ENCODE data around the gene NUDT8. TPM values are rescaled to one million over a fixed set of nuclear protein-coding genes. Genes with fewer than 3 reads are reported as not detected.

Gene NUDT8
- total RNA-seq, 4 donors from 2014 or later, result 6.2 to 23.7 (median 9.6) TPM

DNA sequence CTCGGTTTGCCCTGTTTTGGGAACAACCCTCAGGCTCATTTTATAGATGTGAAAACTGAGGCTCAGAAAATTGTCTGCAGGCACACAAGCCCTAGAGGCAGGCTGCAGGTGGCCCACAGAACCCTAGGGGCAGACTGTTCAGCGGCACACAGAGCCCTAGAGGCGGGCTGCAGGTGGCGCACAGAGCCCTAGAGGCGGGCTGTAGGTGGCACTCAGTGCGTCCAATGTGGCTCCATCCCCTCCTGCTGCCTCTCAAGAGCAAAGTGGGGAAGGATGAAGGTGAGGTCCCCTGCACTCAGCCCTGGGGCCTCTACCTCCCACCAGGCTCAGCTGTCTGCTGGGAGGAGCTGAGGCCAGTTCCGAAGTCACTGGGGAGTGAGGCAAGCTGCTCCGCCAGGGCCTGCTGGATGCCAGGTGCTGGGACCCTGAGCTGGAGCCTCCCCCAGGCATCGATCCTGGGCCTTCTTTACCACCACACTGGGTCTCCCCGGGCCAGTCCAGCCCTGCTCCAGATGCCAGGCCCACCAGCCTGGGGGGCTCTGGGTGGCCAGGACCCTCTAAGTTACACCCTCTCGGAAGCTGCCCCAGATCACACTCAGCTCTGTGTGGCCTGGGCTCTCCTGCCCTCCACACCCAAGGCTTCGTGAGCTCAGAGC is 18.5 kb upstream of the NUDT8 start:
- no peak for TF ChIP-seq CTCF (IDR thresholded peaks at IDR 0.05; ENCODE audit: low read depth)

DNA sequence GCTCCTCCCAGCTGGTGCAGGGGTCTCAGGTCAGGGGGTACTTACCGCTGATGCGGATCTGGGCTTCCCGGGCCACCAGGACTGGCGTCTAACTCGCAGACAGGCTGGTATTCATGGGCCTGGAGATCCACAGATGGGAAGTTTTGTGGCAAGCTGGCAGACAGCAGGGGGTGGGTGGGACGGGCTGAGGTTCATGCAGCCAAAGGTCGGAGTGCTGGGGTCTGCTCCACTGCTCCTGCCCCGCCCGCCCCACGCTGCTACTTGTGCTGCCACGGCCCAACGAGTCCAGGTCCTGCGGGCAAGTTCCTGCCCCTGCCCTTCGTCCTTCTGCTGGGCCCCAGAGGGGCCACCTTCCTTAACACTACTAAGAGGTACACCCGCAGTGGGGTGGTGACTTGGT is 17.7 kb upstream of the NUDT8 start:
- TF ChIP-seq CTCF (IDR thresholded peaks at IDR 0.05; ENCODE audit: low read depth), result no peak

GRCh38 chr11:67646535-67647336 is 17.0 kb upstream of the NUDT8 start:
- no peak for TF ChIP-seq CTCF (IDR thresholded peaks at IDR 0.05; ENCODE audit: low read depth)

GRCh38 chr11:67645521-67646461 is 16.1 kb upstream of the NUDT8 start:
- no peak for TF ChIP-seq CTCF (IDR thresholded peaks at IDR 0.05; ENCODE audit: low read depth)

- TF ChIP-seq CTCF (IDR thresholded peaks at IDR 0.05; ENCODE audit: low read depth), result no peak
Measured at GRCh38 chr11:67644472-67645418, 15.0 kb upstream of the NUDT8 start.

GRCh38 chr11:67644042-67644441 is 14.3 kb upstream of the NUDT8 start:
- no peak for TF ChIP-seq CTCF (IDR thresholded peaks at IDR 0.05; ENCODE audit: low read depth)
